HEK293 (cell line): Measurements from ENCODE around the gene TMEM81.

Experiments
- OSR2 ChIP-seq: fragments of 450-650 bp; formaldehyde crosslinking; IDR thresholded peaks from 2 replicates; pipeline ENCODE4 v1.5.1; 2016; ENCODE audit warnings: missing biosample characterization, missing genetic modification characterization
- SP7 ChIP-seq: fragments of 450-650 bp; formaldehyde crosslinking; IDR thresholded peaks from 2 replicates; pipeline ENCODE4 v1.5.1; 2016; ENCODE audit warnings: missing biosample characterization, missing genetic modification characterization
- ZNF174 ChIP-seq: fragments of 450-650 bp; formaldehyde crosslinking; IDR thresholded peaks from 2 replicates; pipeline ENCODE4 v1.5.0; 2017; ENCODE audit warnings: missing biosample characterization, mild to moderate bottlenecking, missing genetic modification characterization
- ZNF335 ChIP-seq: fragments of 450-650 bp; formaldehyde crosslinking; conservative IDR thresholded peaks from 2 replicates; pipeline ENCODE4 v1.5.1; 2016; ENCODE audit warnings: missing biosample characterization, missing genetic modification characterization
- ZNF596 ChIP-seq: fragments of 450-650 bp; IDR thresholded peaks from 2 replicates; pipeline ENCODE4 v1.5.0; 2018; ENCODE audit warnings: missing biosample characterization, mild to moderate bottlenecking, missing genetic modification characterization, moderate library complexity
- ZNF76 ChIP-seq: fragments of 450-650 bp; formaldehyde crosslinking; IDR thresholded peaks from 2 replicates; pipeline ENCODE4; 2016; ENCODE audit warnings: low read depth, missing biosample characterization, missing genetic modification characterization, borderline replicate concordance
- TF ChIP-seq, protein P1 (sequence below): fragments of 450-650 bp; formaldehyde crosslinking; IDR thresholded peaks from 2 replicates; pipeline ENCODE4 v1.5.1; 2016; ENCODE audit warnings: missing biosample characterization, missing genetic modification characterization
- TF ChIP-seq, protein P2 (sequence below): IDR thresholded peaks from 2 replicates; pipeline ENCODE4 v1.6.1; 2011; ENCODE audit warnings: mild to moderate bottlenecking, low read depth, low read length, borderline replicate concordance

DNA sequence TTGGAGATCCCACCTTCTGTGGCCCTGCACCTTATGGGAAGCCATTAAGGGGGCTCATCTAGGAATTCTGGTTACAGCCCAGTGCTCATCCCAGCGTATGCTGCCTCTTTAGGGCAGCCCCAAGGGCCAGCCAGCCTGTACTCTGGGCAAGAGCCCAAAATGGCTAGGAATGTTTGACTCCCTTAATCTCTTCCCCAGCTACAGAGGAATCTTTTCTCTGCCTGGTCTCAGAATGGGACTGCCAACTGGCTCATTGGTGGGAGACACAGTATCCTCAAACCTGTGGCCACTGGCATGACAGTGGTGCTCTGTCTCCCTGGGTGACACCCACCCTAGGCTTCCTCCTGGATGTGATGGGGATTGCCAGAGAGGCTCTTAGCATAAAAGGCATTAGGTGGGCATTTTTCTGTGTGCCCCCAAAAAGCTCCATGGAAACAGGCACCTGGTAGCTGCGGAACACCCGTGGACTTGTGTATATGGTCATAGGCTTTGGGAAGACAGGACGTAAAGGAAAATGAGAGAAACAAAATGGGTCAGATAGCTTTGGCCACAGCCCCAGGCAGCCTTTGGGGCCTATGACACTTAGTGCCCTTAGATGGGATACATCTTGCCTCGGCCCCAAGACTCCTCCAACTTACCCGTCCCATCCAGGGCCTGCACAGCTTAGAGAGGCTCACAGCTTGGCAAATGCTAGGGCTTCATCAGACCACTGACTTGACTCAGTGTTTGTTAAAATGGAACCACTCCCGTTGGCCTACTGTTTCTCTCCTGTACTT is 6.9 kb downstream of the TMEM81 start:
- TF ChIP-seq, protein P1, sequence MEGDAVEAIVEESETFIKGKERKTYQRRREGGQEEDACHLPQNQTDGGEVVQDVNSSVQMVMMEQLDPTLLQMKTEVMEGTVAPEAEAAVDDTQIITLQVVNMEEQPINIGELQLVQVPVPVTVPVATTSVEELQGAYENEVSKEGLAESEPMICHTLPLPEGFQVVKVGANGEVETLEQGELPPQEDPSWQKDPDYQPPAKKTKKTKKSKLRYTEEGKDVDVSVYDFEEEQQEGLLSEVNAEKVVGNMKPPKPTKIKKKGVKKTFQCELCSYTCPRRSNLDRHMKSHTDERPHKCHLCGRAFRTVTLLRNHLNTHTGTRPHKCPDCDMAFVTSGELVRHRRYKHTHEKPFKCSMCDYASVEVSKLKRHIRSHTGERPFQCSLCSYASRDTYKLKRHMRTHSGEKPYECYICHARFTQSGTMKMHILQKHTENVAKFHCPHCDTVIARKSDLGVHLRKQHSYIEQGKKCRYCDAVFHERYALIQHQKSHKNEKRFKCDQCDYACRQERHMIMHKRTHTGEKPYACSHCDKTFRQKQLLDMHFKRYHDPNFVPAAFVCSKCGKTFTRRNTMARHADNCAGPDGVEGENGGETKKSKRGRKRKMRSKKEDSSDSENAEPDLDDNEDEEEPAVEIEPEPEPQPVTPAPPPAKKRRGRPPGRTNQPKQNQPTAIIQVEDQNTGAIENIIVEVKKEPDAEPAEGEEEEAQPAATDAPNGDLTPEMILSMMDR (tag by site-specific recombination) = no peak
- TF ChIP-seq ZNF335 (tag by site-specific recombination) (no peak), SP7 (tag by site-specific recombination) (no peak), OSR2 (tag by site-specific recombination) (no peak), ZNF76 (tag by site-specific recombination) (no peak), ZNF174 (no peak), ZNF596 (tag by site-specific recombination) (no peak)
- TF ChIP-seq, protein P2, sequence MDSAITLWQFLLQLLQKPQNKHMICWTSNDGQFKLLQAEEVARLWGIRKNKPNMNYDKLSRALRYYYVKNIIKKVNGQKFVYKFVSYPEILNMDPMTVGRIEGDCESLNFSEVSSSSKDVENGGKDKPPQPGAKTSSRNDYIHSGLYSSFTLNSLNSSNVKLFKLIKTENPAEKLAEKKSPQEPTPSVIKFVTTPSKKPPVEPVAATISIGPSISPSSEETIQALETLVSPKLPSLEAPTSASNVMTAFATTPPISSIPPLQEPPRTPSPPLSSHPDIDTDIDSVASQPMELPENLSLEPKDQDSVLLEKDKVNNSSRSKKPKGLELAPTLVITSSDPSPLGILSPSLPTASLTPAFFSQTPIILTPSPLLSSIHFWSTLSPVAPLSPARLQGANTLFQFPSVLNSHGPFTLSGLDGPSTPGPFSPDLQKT = no peak
